Activated CD4-positive, alpha-beta memory T cell treated with anti-CD3 and anti-CD28 coated beads, Interleukin-2, amount 10 ng/mL, durations not matched to agents 7 days and 5 days (primary cell): ENCODE measurements around the gene RSAD2. TPM values are rescaled to one million over a fixed set of nuclear protein-coding genes. Genes with fewer than 3 reads are reported as not detected.

Experiments used
- CTCF ChIA-PET: fragments of 350-600 bp; sonication (Branson Sonifier 250); formaldehyde crosslinking; loops from one replicate; lab custom pipeline; 2021; ENCODE audit warnings: antibody characterized with exemption, inconsistent platforms; lab: Charles Lee
- POLR2A ChIA-PET: fragments of 350-600 bp; sonication (Branson Sonifier 250); formaldehyde crosslinking; loops from one replicate; lab custom pipeline; 2021; ENCODE audit warnings: antibody characterized with exemption; lab: Charles Lee
- DNase-seq: peaks from one replicate; pipeline ENCODE4 v3.0.0-alpha.2; 2020
- H3K27ac Mint-ChIP-seq: one replicate; pipeline ENCODE4 v1.8.0; 2021; ENCODE audit warnings: mild to moderate bottlenecking, mixed read lengths
- H3K27me3 Mint-ChIP-seq: one replicate; pipeline ENCODE4 v1.8.0; 2021; ENCODE audit warnings: mixed read lengths
- H3K36me3 Mint-ChIP-seq: one replicate; pipeline ENCODE4 v1.8.0; 2021; ENCODE audit warnings: low read depth, mixed read lengths
- H3K4me1 Mint-ChIP-seq: one replicate; pipeline ENCODE4 v1.8.0; 2021; ENCODE audit warnings: mixed read lengths
- H3K4me3 Mint-ChIP-seq: one replicate; pipeline ENCODE4 v1.8.0; 2021; ENCODE audit warnings: mild to moderate bottlenecking, mixed read lengths
- H3K9me3 Mint-ChIP-seq: one replicate; pipeline ENCODE4 v1.8.0; 2021; ENCODE audit warnings: mixed read lengths
- total RNA-seq, 2 experiments: library from RNA; stranded (reverse); gene quantifications; one replicate each; pipeline ENCODE4 v1.2.3, GENCODE V29; 2021

The RSAD2 gene
- total RNA-seq, 2 experiments from 2014 or later, result 119 to 120 TPM

DNA sequence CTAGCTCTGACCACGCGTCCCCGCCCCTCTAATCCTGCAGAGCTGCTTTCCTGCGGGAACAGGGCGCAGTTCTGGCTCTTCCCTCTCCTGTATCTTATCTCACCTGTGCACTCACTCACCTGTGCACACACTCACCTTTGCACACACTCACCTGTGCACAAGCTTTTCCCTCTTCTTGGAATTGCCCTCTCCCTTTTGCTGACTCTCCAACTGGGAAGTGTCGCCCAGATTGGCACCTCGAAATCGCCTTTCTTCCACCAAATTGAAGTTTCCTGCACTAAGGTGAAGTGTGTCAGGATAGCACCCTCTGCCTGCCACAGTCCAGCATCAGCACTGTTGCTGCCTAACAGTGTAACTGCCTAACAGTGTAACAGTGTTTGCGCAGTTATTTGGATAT lies 11.3 kb upstream of the RSAD2 start:
- Mint-ChIP-seq H3K27ac (peak overlapping the region; percentile 99), H3K36me3 (peaks cover 62% of the 10 kb centered on the region), H3K4me3 (peak overlapping the region; percentile 97), H3K4me1 (peaks cover 50% of the 10 kb centered on the region), H3K9me3 (peaks cover 12% of the 10 kb centered on the region), H3K27me3 (no peaks in the 10 kb centered on the region)
- ChIA-PET POLR2A (interaction anchor here (0.6 to 7.0 kb wide), 11 partner anchors 12 to 147 kb away, joined by 3 to 221 read pairs (median 6); partner anchors contain the start of gene RSAD2), CTCF (interaction anchor here (1.1 to 5.2 kb wide), 12 partner anchors 9 to 52 kb away, joined by 3 to 143 read pairs (median 6); partner anchors contain the start of genes RNF144A and RSAD2)
- DNase-seq, result peak; percentile 55

DNA sequence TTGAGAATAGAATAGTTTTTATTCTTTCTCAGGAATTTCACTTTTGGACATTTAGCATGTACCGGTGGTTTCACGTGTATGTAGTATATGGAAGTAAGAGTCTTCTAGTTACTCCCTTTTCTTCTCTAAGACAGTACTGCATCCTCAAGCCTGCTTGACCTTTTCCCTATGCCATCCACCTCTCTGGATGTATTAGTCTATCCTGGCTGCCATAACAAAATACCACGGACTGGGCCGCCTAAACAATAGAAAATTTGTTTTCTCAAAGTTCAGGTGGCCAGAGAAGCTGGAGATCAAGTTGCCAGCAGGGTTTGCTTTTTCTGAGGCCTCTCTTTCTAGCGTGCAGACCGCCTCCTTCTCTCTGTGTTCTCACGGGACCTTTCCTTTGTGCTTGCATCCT lies 10.6 kb upstream of the RSAD2 start:
- ChIA-PET CTCF (interaction anchor here (1.0 to 5.2 kb wide), 11 partner anchors 10 to 49 kb away, joined by 3 to 143 read pairs (median 5); partner anchors contain the start of genes RNF144A and RSAD2), POLR2A (interaction anchor here (1.1 to 7.0 kb wide), 7 partner anchors 11 to 52 kb away, joined by 4 to 221 read pairs (median 20); partner anchors contain the start of gene RSAD2)
- H3K27ac Mint-ChIP-seq, result peak overlapping the region; percentile 99
- H3K36me3 Mint-ChIP-seq, result peaks cover 59% of the 10 kb centered on the region
- no peak for DNase-seq
- peaks cover 43% of the 10 kb centered on the region for H3K4me1 Mint-ChIP-seq
- no peaks in the 10 kb centered on the region for H3K27me3 Mint-ChIP-seq
- peaks cover 5% of the 10 kb centered on the region for H3K9me3 Mint-ChIP-seq
- H3K4me3 Mint-ChIP-seq, result peak overlapping the region; percentile 97

DNA sequence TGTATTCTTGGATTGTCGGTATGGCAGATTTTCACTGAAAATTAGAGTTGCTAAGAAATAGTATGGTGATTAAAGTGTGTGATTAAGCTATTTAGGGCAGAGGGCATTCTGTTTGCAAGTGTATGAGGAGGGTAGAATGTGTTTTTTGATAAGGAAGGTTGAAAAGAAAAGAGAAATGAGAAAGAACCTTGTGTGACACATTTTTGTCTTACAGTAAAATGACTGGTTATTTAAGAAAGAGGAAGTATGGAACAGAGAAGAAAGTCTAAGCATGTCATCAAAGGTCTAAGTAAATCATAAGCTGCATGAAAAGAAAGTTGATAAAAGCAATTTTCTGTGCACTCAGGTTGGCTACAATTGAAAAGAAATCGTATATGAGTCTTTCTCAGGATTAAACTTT lies 5.2 kb upstream of the RSAD2 start:
- no peak overlapping the region for H3K4me3 Mint-ChIP-seq
- H3K27ac Mint-ChIP-seq, result no peak overlapping the region
- H3K36me3 Mint-ChIP-seq, result peaks cover 38% of the 10 kb centered on the region
- POLR2A ChIA-PET, result interaction anchor here (1.4 kb wide), 1 partner anchor 10 kb away, joined by 4 read pairs; no protein-coding TSS in a partner anchor
- CTCF ChIA-PET, result interaction anchor here (0.7 to 1.3 kb wide), 2 partner anchors 16 to 45 kb away, joined by 3 to 4 read pairs; partner anchors contain the start of gene RNF144A
- H3K27me3 Mint-ChIP-seq, result peaks cover 5% of the 10 kb centered on the region
- H3K4me1 Mint-ChIP-seq, result peaks cover 36% of the 10 kb centered on the region
- H3K9me3 Mint-ChIP-seq, result peaks cover 5% of the 10 kb centered on the region
- no peak for DNase-seq

DNA sequence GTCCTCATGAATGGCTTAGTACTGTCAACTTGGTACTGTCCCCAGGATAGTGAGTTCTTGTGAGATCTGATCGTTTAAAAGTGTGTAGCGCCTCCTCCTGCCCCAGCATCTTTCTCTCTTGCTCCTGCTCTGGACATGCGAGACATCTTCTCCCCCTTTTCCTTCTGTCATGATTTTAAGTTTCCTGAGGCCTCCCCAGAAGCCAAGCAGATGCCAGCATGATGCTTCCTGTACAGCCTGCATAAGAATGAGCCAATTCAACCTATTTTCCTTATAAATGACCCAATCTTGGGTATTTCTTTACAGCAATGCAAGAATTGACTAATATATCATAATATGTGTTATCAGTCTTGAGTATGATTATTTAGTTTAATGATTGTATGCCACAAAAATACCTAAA lies 3.5 kb upstream of the RSAD2 start:
- Mint-ChIP-seq H3K36me3 (peaks cover 42% of the 10 kb centered on the region), H3K4me1 (peaks cover 35% of the 10 kb centered on the region), H3K27ac (no peak overlapping the region), H3K27me3 (peaks cover 5% of the 10 kb centered on the region), H3K4me3 (no peak overlapping the region), H3K9me3 (peaks cover 5% of the 10 kb centered on the region)
- no peak for DNase-seq
- ChIA-PET CTCF (no interaction called here), POLR2A (no interaction called here)

DNA sequence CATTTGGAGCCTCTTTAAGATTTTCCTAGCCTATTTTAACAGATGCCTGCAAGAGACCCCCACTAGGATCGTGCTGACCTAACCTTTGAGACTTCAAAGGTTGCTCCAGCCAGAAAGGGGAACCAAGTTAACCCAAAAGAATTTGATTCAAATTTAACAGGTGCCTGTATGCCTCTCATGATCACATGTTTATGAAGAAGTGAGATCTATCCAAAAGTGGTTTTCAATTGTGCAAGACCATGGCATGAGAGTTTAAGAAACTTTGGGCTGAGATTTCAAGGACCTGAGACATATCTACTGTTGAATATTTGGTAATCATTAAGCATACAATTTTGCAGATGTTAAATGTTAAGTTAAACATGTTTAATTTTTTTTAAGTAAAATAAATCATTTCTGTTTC lies 1.3 kb upstream of the RSAD2 start:
- DNase-seq, result no peak
- Mint-ChIP-seq H3K4me1 (peaks cover 51% of the 10 kb centered on the region), H3K27ac (no peak overlapping the region), H3K9me3 (peaks cover 5% of the 10 kb centered on the region), H3K36me3 (peaks cover 50% of the 10 kb centered on the region), H3K4me3 (no peak overlapping the region), H3K27me3 (peaks cover 5% of the 10 kb centered on the region)
- CTCF ChIA-PET, result interaction anchor here (1.6 to 7.2 kb wide), 4 partner anchors 10 to 50 kb away, joined by 7 to 143 read pairs (median 26); partner anchors contain the start of genes CMPK2 and RNF144A
- POLR2A ChIA-PET, result interaction anchor here (3.0 to 6.3 kb wide), 2 partner anchors 10 to 15 kb away, joined by 15 to 221 read pairs; partner anchors contain the start of gene CMPK2

DNA sequence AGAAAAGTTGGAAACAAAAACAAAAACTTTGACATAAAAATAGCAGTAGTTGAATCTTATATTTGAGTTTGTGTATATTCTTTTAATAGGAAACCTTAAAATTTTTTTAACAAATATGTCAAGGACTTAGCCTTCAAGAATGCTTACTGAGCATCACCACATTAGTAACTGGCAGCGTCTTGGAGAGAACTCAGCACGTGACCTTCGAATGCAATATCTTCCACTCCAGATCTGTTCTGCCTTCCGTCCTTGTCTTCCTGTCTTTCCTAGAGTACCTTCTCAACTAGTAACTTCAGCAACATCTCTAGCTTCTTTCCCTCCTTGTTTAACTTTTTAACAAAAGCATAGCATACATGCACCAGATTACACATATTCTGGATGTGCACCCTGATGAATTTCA lies 972 bp downstream of the RSAD2 start:
- Mint-ChIP-seq H3K36me3 (peaks cover 66% of the 10 kb centered on the region), H3K4me3 (peak overlapping the region; percentile 87), H3K27me3 (peaks cover 2% of the 10 kb centered on the region), H3K9me3 (peaks cover 5% of the 10 kb centered on the region), H3K4me1 (peaks cover 55% of the 10 kb centered on the region), H3K27ac (peak overlapping the region; percentile 89)
- POLR2A ChIA-PET, result interaction anchor here (0.9 to 6.3 kb wide), 10 partner anchors 9 to 1803 kb away, joined by 3 to 221 read pairs (median 10); partner anchors contain the start of genes CMPK2, ID2 and RNF144A
- CTCF ChIA-PET, result interaction anchor here (0.8 to 7.2 kb wide), 8 partner anchors 12 to 166 kb away, joined by 6 to 143 read pairs (median 14); partner anchors contain the start of genes CMPK2 and RNF144A
- no peak for DNase-seq

DNA sequence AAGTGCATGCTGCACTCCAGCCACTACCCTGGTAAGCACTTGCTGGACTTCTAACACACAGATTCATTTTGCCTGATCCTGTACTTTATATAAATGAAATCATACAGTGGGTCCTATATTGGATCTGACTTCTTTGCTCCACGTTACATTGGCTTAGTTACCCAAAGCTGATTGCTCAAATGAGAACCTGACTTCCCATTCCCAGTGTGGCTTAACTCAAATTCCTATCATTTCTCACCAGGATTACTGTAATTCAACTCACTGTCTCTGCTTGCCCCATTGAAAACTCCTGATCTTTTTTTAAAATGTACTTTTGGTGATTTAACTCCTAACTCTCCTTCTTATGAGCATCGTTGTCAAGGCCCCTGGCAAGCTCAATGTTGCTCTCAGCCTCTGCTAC lies 1.4 kb downstream of the RSAD2 start:
- peaks cover under 1% of the 10 kb centered on the region for H3K27me3 Mint-ChIP-seq
- H3K27ac Mint-ChIP-seq, result peak overlapping the region; percentile 89
- ChIA-PET CTCF (interaction anchor here (0.8 to 7.2 kb wide), 8 partner anchors 13 to 165 kb away, joined by 3 to 143 read pairs (median 10); partner anchors contain the start of genes CMPK2 and RNF144A), POLR2A (interaction anchor here (1.9 to 6.3 kb wide), 4 partner anchors 12 to 38 kb away, joined by 6 to 221 read pairs (median 16); partner anchors contain the start of genes CMPK2 and RNF144A)
- peaks cover 68% of the 10 kb centered on the region for H3K36me3 Mint-ChIP-seq
- H3K4me1 Mint-ChIP-seq, result peaks cover 56% of the 10 kb centered on the region
- H3K9me3 Mint-ChIP-seq, result peaks cover 2% of the 10 kb centered on the region
- peak overlapping the region; percentile 87 for H3K4me3 Mint-ChIP-seq
- no peak for DNase-seq

DNA sequence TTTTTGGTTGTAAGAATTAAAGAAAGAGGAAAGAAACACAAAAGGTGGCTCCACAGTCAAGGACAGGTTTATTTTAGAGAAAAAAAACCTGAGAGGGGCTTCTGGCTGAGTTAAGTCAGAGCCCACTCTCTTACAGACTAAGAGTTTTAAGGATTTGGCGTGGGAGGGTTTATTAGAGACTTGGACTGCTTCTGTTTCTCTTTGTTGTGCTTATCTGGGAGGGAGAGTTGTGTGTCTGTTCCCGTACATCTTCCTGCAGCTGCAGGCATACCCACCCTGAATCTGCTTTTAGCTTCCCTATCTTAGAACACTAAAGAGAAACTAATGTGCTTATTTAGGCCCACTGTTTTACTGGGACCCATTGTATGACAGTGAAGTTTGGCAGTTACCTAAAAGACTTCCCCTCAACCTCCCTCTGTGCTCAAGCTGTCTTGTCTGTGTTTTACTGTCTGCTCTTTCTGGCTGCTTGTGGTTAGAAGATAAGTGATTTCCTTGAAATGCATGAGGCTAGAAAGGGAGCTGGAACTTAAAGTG lies 2.7 kb downstream of the RSAD2 start:
- H3K4me1 Mint-ChIP-seq, result peaks cover 56% of the 10 kb centered on the region
- POLR2A ChIA-PET, result interaction anchor here (0.9 to 6.3 kb wide), 5 partner anchors 14 to 33 kb away, joined by 3 to 221 read pairs (median 3); partner anchors contain the start of gene CMPK2
- DNase-seq, result peak; percentile 30

DNA sequence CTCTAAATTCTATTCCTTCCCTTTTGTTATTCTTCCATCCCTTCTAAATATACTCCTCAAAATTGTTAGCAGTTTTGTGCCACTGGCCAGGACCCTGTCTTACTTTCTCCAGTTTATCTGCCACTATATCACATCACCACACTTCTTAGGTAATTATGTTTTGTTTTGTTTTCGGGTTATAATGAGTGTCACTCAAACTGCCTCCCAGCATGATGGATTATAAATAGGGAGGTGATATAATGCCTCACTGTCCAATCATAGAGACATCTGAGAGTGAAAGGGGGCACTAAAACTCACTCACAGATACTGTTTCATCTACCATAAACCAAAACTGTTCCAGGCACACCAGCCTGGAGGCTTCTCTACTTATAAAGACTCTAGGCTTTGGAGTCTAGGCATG lies 3.5 kb downstream of the RSAD2 start:
- H3K36me3 Mint-ChIP-seq, result peaks cover 75% of the 10 kb centered on the region
- ChIA-PET CTCF (interaction anchor here (1.2 to 7.2 kb wide), 4 partner anchors 15 to 55 kb away, joined by 3 to 143 read pairs (median 9); partner anchors contain the start of genes CMPK2 and RNF144A), POLR2A (interaction anchor here (0.9 to 6.3 kb wide), 4 partner anchors 13 to 33 kb away, joined by 3 to 221 read pairs (median 6); partner anchors contain the start of gene CMPK2)
- H3K4me3 Mint-ChIP-seq, result peak overlapping the region; percentile 66
- H3K27me3 Mint-ChIP-seq, result no peaks in the 10 kb centered on the region
- peaks cover 52% of the 10 kb centered on the region for H3K4me1 Mint-ChIP-seq
- DNase-seq, result no peak
- no peak overlapping the region for H3K27ac Mint-ChIP-seq
- H3K9me3 Mint-ChIP-seq, result no peaks in the 10 kb centered on the region

More for the DNA sequence above, 2.7 kb downstream of the RSAD2 start:
- Mint-ChIP-seq H3K9me3 (no peaks in the 10 kb centered on the region), H3K27me3 (no peaks in the 10 kb centered on the region), H3K27ac (peak overlapping the region; percentile 87), H3K36me3 (peaks cover 73% of the 10 kb centered on the region), H3K4me3 (peak overlapping the region; percentile 87)
- CTCF ChIA-PET, result interaction anchor here (1.0 to 7.2 kb wide), 6 partner anchors 14 to 54 kb away, joined by 3 to 143 read pairs (median 9); partner anchors contain the start of genes CMPK2 and RNF144A

DNA sequence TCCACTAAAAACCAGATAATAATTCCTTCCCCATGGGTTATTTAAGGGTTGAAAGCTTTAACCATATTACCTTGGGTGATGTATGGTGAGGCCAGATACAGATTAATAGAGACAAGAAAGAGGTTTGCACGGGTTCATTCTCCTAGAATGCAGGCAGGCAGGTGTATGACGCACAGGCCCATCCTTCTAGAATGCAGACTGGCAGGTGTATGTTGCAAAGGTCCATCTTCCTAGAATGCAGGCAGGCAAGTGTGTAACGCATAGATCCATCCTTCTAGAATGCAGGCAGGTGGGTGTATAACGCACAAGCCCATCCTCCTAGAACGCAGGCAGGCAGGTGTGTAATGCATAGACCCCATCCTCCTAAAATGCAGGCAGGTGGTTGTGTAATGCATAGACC lies 3.9 kb downstream of the RSAD2 start:
- POLR2A ChIA-PET, result interaction anchor here (1.1 to 6.3 kb wide), 2 partner anchors 15 to 32 kb away, joined by 3 to 221 read pairs; partner anchors contain the start of gene CMPK2

DNA sequence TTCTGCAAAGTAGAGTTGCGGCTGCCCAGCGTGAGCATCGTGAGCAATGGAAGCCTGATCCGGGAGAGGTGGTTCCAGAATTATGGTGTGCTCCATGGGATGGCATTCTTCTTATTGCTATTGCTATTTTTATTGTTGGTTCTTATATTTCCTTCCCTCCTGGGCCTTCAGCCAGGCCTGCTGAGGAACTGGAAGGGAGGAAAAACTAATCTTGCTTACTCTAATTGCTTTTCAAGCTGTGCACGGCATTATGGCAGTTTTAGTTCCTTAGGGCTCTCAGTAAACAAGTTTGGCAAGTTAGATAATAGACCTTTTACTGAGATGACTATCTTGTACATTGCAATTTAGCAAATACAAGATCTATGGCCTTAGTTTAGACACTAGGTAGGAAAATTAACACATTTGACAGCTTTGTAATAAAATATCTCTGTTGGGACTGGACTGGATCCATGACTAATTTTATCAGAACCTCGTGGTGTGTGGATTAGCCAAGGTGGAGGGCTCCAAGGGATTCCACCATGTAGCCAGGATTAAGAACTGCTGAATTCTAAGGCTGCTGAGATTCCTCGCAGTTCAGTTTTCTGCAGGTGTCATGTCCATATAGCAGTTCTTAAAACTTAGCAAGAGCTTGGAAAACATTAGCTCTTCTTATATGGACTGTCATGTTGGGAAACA lies 6.0 kb downstream of the RSAD2 start:
- Mint-ChIP-seq H3K27ac (no peak overlapping the region), H3K4me3 (no peak overlapping the region), H3K36me3 (peaks cover 89% of the 10 kb centered on the region), H3K4me1 (peaks cover 41% of the 10 kb centered on the region), H3K9me3 (no peaks in the 10 kb centered on the region), H3K27me3 (no peaks in the 10 kb centered on the region)
- ChIA-PET POLR2A (interaction anchor here (0.8 kb wide), 1 partner anchor 18 kb away, joined by 3 read pairs; the partner anchor contains the start of gene CMPK2), CTCF (interaction anchor here (0.6 kb wide), 1 partner anchor 21 kb away, joined by 3 read pairs; no protein-coding TSS in a partner anchor)
- DNase-seq, result no peak

More for the DNA sequence above, 3.9 kb downstream of the RSAD2 start:
- Mint-ChIP-seq H3K4me1 (peaks cover 49% of the 10 kb centered on the region), H3K27me3 (no peaks in the 10 kb centered on the region), H3K9me3 (no peaks in the 10 kb centered on the region), H3K27ac (no peak overlapping the region), H3K4me3 (peak overlapping the region; percentile 66), H3K36me3 (peaks cover 79% of the 10 kb centered on the region)
- no peak for DNase-seq
- CTCF ChIA-PET, result interaction anchor here (1.2 to 7.2 kb wide), 3 partner anchors 15 to 56 kb away, joined by 3 to 143 read pairs (median 5); partner anchors contain the start of genes CMPK2 and RNF144A

DNA sequence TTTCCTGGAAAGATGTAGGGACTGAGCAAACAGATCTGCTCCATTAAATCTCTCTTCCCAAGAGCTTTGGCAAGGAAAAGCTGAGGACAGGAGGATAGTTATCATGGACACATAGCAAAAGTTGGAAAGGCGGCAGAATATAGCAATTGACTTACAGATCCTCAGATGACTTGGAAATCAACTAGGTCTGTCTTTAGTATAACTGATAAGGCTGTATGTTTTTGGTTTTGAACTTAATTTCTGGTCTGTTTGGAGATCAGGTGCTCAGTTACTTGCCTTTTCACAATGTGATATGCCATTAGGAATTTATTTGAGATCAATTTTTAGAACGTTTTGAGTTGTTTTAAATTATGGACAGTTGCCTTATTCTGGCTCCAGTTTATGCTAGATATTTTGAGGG lies 8.0 kb downstream of the RSAD2 start:
- ChIA-PET CTCF (interaction anchor here (2.0 kb wide), 1 partner anchor 11 kb away, joined by 8 read pairs; no protein-coding TSS in a partner anchor), POLR2A (no interaction called here)
- DNase-seq, result no peak
- Mint-ChIP-seq H3K9me3 (no peaks in the 10 kb centered on the region), H3K4me3 (no peak overlapping the region), H3K27me3 (no peaks in the 10 kb centered on the region), H3K36me3 (peaks cover 90% of the 10 kb centered on the region), H3K27ac (no peak overlapping the region), H3K4me1 (peaks cover 30% of the 10 kb centered on the region)
